Ishikawa (cell line): Measurements from ENCODE around the gene PTPRM.

ENCODE experiments used
- CEBPB ChIP-seq: IDR thresholded peaks from 2 replicates; pipeline ENCODE4 v1.6.1; 2012
- CREB1 ChIP-seq: IDR thresholded peaks from 2 replicates; pipeline ENCODE4 v1.6.1; 2012; ENCODE audit warnings: low read depth
- EGR1 ChIP-seq: IDR thresholded peaks from 2 replicates; pipeline ENCODE4 v1.6.1; 2012
- EP300 ChIP-seq: IDR thresholded peaks from 2 replicates; pipeline ENCODE4 v1.6.1; 2012; ENCODE audit warnings: borderline replicate concordance
- YY1 ChIP-seq: IDR thresholded peaks from 2 replicates; pipeline ENCODE4 v1.6.1; 2012; ENCODE audit warnings: low read depth
- ZBTB7A ChIP-seq: IDR thresholded peaks from 2 replicates; pipeline ENCODE4 v1.6.1; 2012; ENCODE audit warnings: low read depth
- TF ChIP-seq, protein P1 (sequence below): IDR thresholded peaks from 2 replicates; pipeline ENCODE4 v1.6.1; 2012
- TF ChIP-seq, protein P2 (sequence below): IDR thresholded peaks from 2 replicates; pipeline ENCODE4 v1.6.1; 2012; ENCODE audit warnings: low read depth, mild to moderate bottlenecking

DNA sequence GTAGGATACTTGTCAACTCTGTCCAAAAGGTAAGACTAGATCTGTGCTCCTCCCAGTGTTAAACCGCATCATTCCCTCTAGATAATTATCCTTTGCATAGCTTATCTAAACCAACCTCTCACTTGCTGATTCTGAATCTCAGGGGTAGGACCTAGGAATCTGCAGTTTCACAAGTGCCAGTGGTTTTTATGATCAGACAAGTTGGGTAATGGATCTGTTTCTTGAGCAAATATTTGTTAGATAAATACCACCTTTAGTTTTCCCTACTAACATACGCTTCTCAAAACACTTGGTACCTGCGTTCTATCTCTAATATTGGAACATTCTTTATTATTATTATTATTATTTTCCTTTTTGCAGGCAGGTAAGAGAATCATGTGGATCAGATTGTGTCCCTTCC, 439.9 kb downstream of the PTPRM start:
- TF ChIP-seq, protein P1, sequence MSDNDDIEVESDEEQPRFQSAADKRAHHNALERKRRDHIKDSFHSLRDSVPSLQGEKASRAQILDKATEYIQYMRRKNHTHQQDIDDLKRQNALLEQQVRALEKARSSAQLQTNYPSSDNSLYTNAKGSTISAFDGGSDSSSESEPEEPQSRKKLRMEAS = no peak
- no peak for TF ChIP-seq CEBPB
- TF ChIP-seq EGR1 = no peak
- TF ChIP-seq EP300 = no peak
- TF ChIP-seq YY1 = no peak
- no peak for TF ChIP-seq ZBTB7A
- TF ChIP-seq, protein P2, sequence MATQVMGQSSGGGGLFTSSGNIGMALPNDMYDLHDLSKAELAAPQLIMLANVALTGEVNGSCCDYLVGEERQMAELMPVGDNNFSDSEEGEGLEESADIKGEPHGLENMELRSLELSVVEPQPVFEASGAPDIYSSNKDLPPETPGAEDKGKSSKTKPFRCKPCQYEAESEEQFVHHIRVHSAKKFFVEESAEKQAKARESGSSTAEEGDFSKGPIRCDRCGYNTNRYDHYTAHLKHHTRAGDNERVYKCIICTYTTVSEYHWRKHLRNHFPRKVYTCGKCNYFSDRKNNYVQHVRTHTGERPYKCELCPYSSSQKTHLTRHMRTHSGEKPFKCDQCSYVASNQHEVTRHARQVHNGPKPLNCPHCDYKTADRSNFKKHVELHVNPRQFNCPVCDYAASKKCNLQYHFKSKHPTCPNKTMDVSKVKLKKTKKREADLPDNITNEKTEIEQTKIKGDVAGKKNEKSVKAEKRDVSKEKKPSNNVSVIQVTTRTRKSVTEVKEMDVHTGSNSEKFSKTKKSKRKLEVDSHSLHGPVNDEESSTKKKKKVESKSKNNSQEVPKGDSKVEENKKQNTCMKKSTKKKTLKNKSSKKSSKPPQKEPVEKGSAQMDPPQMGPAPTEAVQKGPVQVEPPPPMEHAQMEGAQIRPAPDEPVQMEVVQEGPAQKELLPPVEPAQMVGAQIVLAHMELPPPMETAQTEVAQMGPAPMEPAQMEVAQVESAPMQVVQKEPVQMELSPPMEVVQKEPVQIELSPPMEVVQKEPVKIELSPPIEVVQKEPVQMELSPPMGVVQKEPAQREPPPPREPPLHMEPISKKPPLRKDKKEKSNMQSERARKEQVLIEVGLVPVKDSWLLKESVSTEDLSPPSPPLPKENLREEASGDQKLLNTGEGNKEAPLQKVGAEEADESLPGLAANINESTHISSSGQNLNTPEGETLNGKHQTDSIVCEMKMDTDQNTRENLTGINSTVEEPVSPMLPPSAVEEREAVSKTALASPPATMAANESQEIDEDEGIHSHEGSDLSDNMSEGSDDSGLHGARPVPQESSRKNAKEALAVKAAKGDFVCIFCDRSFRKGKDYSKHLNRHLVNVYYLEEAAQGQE = no peak
- no peak for TF ChIP-seq CREB1
